ENCODE results near the gene MYPN.

- TF ChIP-seq CTCF (IDR thresholded peaks at IDR 0.05) (no peak), ZFX (IDR thresholded peaks at IDR 0.05; ENCODE audit: borderline replicate concordance) (no peak)
Observed at GRCh38 chr10:68109331-68109730, at the start of gene MYPN.

All from 22Rv1 (cell line).